H1 (cell line): ENCODE measurements around the gene ABHD18. TPM values are rescaled to one million over a fixed set of nuclear protein-coding genes. Genes with fewer than 3 reads are reported as not detected.

Experiments used
- CTCF ChIA-PET: fragments of 300-600 bp; sonication (Branson Sonifier 250); formaldehyde crosslinking; loops from one replicate; lab custom pipeline; 2021; ENCODE audit not compliant: partially characterized antibody; lab: Charles Lee
- POLR2A ChIA-PET: fragments of 300-600 bp; sonication (Branson Sonifier 250); formaldehyde crosslinking; loops from one replicate; lab custom pipeline; 2021; ENCODE audit warnings: inconsistent platforms; ENCODE audit not compliant: partially characterized antibody; lab: Charles Lee
- DNase-seq, 2 experiments: peaks; one replicate each; pipeline versions ENCODE4 v3.0.0 to v3.0.0-alpha.2; 2010 to 2022; ENCODE audit warnings: low spot score in 2 of 2, low read depth in 1 of 2, mixed read lengths in 1 of 2
- FAIRE-seq: peaks from 2 replicates; lab custom pipeline; 2011; peaks lifted over from hg19 to GRCh38; lab: Jason Lieb, UNC
- H2AFZ ChIP-seq: 2 replicates; pipeline ENCODE4 v1.8.1; 2012; ENCODE audit warnings: low read length, inconsistent platforms
- H2AK5ac ChIP-seq: 2 replicates; pipeline ENCODE4 v1.6.1; 2013; ENCODE audit warnings: low read depth, low read length
- H2BK120ac ChIP-seq: replicated peaks from 2 replicates; pipeline ENCODE3; 2013; ENCODE audit warnings: low read depth, low read length, inconsistent platforms
- H2BK12ac ChIP-seq: 2 replicates; pipeline ENCODE4 v1.6.1; 2013; ENCODE audit warnings: low read depth, low read length
- H2BK15ac ChIP-seq: 2 replicates; pipeline ENCODE4 v1.6.1; 2013; ENCODE audit warnings: low read length
- H2BK20ac ChIP-seq: 2 replicates; pipeline ENCODE4 v1.6.1; 2013; ENCODE audit warnings: low read length
- H2BK5ac ChIP-seq: 2 replicates; pipeline ENCODE4 v1.6.1; 2013; ENCODE audit warnings: low read depth, low read length
- H3K14ac ChIP-seq: 2 replicates; pipeline ENCODE4 v1.6.1; 2013; ENCODE audit warnings: inconsistent platforms; ENCODE audit not compliant: insufficient read length
- H3K18ac ChIP-seq: 2 replicates; pipeline ENCODE4 v1.6.1; 2013; ENCODE audit warnings: low read length; ENCODE audit errors: extremely low read depth
- H3K23ac ChIP-seq: 2 replicates; pipeline ENCODE4 v1.6.1; 2013; ENCODE audit warnings: inconsistent platforms; ENCODE audit not compliant: insufficient read length
- H3K23me2 ChIP-seq: 2 replicates; pipeline ENCODE4 v1.6.1; 2013; ENCODE audit warnings: low read depth, low read length
- H3K27ac ChIP-seq: 2 replicates; pipeline ENCODE4 v1.6.1; 2011; ENCODE audit warnings: low read depth, low read length, inconsistent platforms
- H3K27me3 ChIP-seq, 4 experiments: replicated peaks in 1 of 4; 1 replicate in 1 of 4; 2 replicates in 3 of 4; pipeline versions ENCODE4 v1.6.1 to v1.8.1; 2011 to 2013; ENCODE audit warnings: low read length in 3 of 4, mild to moderate bottlenecking in 3 of 4, inconsistent platforms in 2 of 4, mixed read lengths in 2 of 4, moderate library complexity in 1 of 4; ENCODE audit not compliant: control insufficient read depth in 3 of 4, insufficient read depth in 3 of 4; ENCODE audit errors: extremely low read depth in 1 of 4
- H3K36me3 ChIP-seq, 4 experiments: 2 replicates each; pipeline versions ENCODE4 v1.6.1 to v1.8.1; 2011 to 2013; ENCODE audit warnings: mild to moderate bottlenecking in 4 of 4, low read length in 3 of 4, moderate library complexity in 2 of 4, control low read depth in 1 of 4, inconsistent platforms in 1 of 4; ENCODE audit not compliant: insufficient read depth in 4 of 4, control insufficient read depth in 2 of 4
- H3K4ac ChIP-seq: replicated peaks from 2 replicates; pipeline ENCODE3; 2013; ENCODE audit warnings: low read length, low read depth, mixed read lengths, inconsistent platforms; ENCODE audit not compliant: insufficient read length
- H3K4me1 ChIP-seq, 4 experiments: replicated peaks in 1 of 4; 1 replicate in 1 of 4; 2 replicates in 3 of 4; pipeline versions ENCODE4 v1.6.1 to v1.8.1; 2011 to 2013; ENCODE audit warnings: low read length in 3 of 4, inconsistent platforms in 2 of 4, mixed read lengths in 1 of 4; ENCODE audit not compliant: insufficient read depth in 4 of 4, control insufficient read depth in 3 of 4
- H3K4me2 ChIP-seq, 2 experiments: 2 replicates each; pipeline versions ENCODE4 v1.6.1 to v1.8.1; 2011 to 2013; ENCODE audit warnings: low read depth in 2 of 2, low read length in 2 of 2, control low read depth in 1 of 2, inconsistent platforms in 1 of 2, mild to moderate bottlenecking in 1 of 2; ENCODE audit not compliant: insufficient read depth in 1 of 2
- H3K4me3 ChIP-seq, 4 experiments: fragments of 200-600, 300-600 bp in 1 of 4; sonication (generic), shearing (Covaris generic), sonication (Bioruptor Twin) in 1 of 4; 2 replicates each; pipeline versions ENCODE4 v1.5.1 to v1.8.1; 2011 to 2016; ENCODE audit warnings: low read length in 4 of 4, low read depth in 3 of 4, control low read depth in 2 of 4, inconsistent platforms in 2 of 4, mild to moderate bottlenecking in 2 of 4, mixed read lengths in 1 of 4, moderate library complexity in 1 of 4; ENCODE audit not compliant: insufficient read depth in 2 of 4; ENCODE audit errors: extremely low read depth in 1 of 4
- H3K56ac ChIP-seq: replicated peaks from 2 replicates; pipeline ENCODE3; 2013; ENCODE audit warnings: low read depth, mild to moderate bottlenecking, mixed read lengths, low read length, inconsistent platforms; ENCODE audit not compliant: insufficient read length
- H3K79me1 ChIP-seq: 2 replicates; pipeline ENCODE4 v1.6.1; 2013; ENCODE audit warnings: low read depth, low read length, control low read depth
- H3K79me2 ChIP-seq, 2 experiments: 2 replicates each; pipeline versions ENCODE4 v1.6.1 to v1.8.1; 2012 to 2013; ENCODE audit warnings: low read length in 2 of 2, mild to moderate bottlenecking in 2 of 2, inconsistent platforms in 1 of 2; ENCODE audit not compliant: insufficient read depth in 2 of 2, control insufficient read depth in 1 of 2
- H3K9ac ChIP-seq, 4 experiments: replicated peaks in 1 of 4; 1 replicate in 1 of 4; 2 replicates in 3 of 4; pipeline versions ENCODE4 v1.6.1 to v1.8.1; 2011 to 2013; ENCODE audit warnings: low read depth in 3 of 4, low read length in 3 of 4, control low read depth in 2 of 4, mild to moderate bottlenecking in 2 of 4, moderate library complexity in 2 of 4, inconsistent platforms in 1 of 4; ENCODE audit errors: extremely low read depth in 1 of 4
- H3K9me3 ChIP-seq, 2 experiments: 2 replicates each; pipeline versions ENCODE4 v1.6.1 to v1.8.1; 2012 to 2013; ENCODE audit warnings: mild to moderate bottlenecking in 2 of 2, moderate library complexity in 2 of 2, control low read depth in 1 of 2, inconsistent platforms in 1 of 2, low read depth in 1 of 2, low read length in 1 of 2, mixed read lengths in 1 of 2; ENCODE audit not compliant: insufficient read depth in 2 of 2
- H4K20me1 ChIP-seq, 2 experiments: replicated peaks in 1 of 2; 2 replicates each; pipeline versions ENCODE3 to v1.8.1; 2011 to 2013; ENCODE audit warnings: inconsistent platforms in 2 of 2, low read length in 2 of 2, mild to moderate bottlenecking in 1 of 2; ENCODE audit not compliant: insufficient read depth in 2 of 2, control insufficient read depth in 1 of 2
- H4K5ac ChIP-seq: 2 replicates; pipeline ENCODE4 v1.6.1; 2013; ENCODE audit warnings: low read length, low read depth, mixed read lengths, inconsistent platforms; ENCODE audit not compliant: insufficient read length
- H4K8ac ChIP-seq: 2 replicates; pipeline ENCODE4 v1.8.0; 2013; ENCODE audit warnings: mild to moderate bottlenecking, moderate library complexity, low read length, inconsistent platforms; ENCODE audit not compliant: insufficient read depth; ENCODE audit errors: extremely low read depth
- H4K91ac ChIP-seq: replicated peaks from 2 replicates; pipeline ENCODE3; 2013; ENCODE audit warnings: low read length, mixed read lengths, inconsistent platforms; ENCODE audit not compliant: insufficient read length
- CHD1 ChIP-seq: IDR thresholded peaks from 2 replicates; pipeline ENCODE4 v1.6.1; 2012; ENCODE audit warnings: low read depth, low read length, improper control_type of control experiment
- CTBP2 ChIP-seq: IDR thresholded peaks from 2 replicates; pipeline ENCODE4 v1.7.0; 2011; ENCODE audit warnings: borderline replicate concordance, mild to moderate bottlenecking, moderate library complexity, mixed read lengths, low read length; ENCODE audit not compliant: insufficient read depth, insufficient read length
- RFX5 ChIP-seq: IDR thresholded peaks from 2 replicates; pipeline ENCODE4 v1.6.1; 2011; ENCODE audit warnings: low read depth, low read length, improper control_type of control experiment, borderline replicate concordance
- TAF1 ChIP-seq: IDR thresholded peaks from 2 replicates; pipeline ENCODE4 v1.6.1; 2011; ENCODE audit warnings: mild to moderate bottlenecking, low read depth, low read length
- TCF12 ChIP-seq: IDR thresholded peaks from 2 replicates; pipeline ENCODE4 v1.6.1; 2011; ENCODE audit warnings: low read depth, mild to moderate bottlenecking, low read length
- WGBS, 2 experiments: shearing (Covaris generic) in 1 of 2; methylation state at CpG; one replicate each; pipeline versions ENCODE4 v1.1.6 to v1.1.7; 2013 to 2015; ENCODE audit warnings: low lambda C conversion rate in 2 of 2, mixed read lengths in 2 of 2, inconsistent platforms in 1 of 2, low coverage in 1 of 2, missing lambda C conversion rate in 1 of 2; ENCODE audit not compliant: insufficient replicate concordance in 2 of 2, insufficient coverage in 1 of 2, insufficient read length in 1 of 2; ENCODE audit errors: extremely low coverage in 1 of 2, missing lambda C conversion rate in 1 of 2; 5-methylcytosine and 5-hydroxymethylcytosine counted together
- polyA plus RNA-seq, 7 experiments: library from polyadenylated mRNA; depleted of rRNA in 3 of 7; stranded (reverse) in 5 of 7; unstranded in 2 of 7; fragments of >200 nt in 5 of 7; fragments of 200-250 nt in 2 of 7; gene quantifications; 1 replicate in 5 of 7; 2 replicates in 1 of 7; 4 replicates in 1 of 7; pipeline versions ENCODE4 v1.2.1 to v1.2.3, GENCODE V29; 2011 to 2013; ENCODE audit warnings: missing spikeins in 2 of 7, mixed read lengths in 2 of 7
- total RNA-seq: library from RNA; stranded (reverse); fragmentation: NEBNext Ultra II Directional; extraction: Animal tissue kit (Norgen Biotek cat#: 25700); gene quantifications from 2 replicates; pipeline ENCODE4 v1.2.1, GENCODE V29; 2021

Gene ABHD18
- total and polyA plus RNA-seq, 2 of the 8 experiments (the other 6 are each of a cell fraction or from before 2014, with no cell fraction given) = 2.7 to 17.0 TPM

DNA sequence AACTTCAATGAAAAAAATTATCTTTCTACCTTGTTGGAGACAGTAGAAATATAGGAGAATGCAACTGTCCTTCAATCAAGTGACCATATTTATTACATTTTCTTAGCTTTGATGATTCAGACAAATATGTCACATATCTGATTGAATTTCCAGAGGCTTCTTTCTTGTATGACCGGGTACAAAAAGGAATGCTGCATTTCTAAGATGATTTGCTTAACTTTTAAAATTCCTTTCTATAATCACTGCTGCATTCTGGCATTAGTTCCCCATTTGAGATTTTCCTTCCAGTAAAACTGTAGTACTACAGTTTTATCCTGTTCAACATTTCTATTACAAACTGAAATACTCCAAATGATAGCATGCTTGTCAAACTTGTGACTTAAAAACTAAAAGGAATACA is 5.4 kb upstream of the ABHD18 start:
- H3K4me1 ChIP-seq = no peaks in the 10 kb centered on the region
- no peak overlapping the region for H2BK12ac ChIP-seq
- 89% methylated on average over 1 of the region's 1 CpG; no CpG with 5 or more reads in 1 of the 2 experiments for WGBS, 2 experiments
- no peak for FAIRE-seq
- POLR2A ChIA-PET = no interaction called here
- no peak overlapping the region for H3K9ac ChIP-seq
- H3K79me2 ChIP-seq = peaks cover 0 to 27% of the 10 kb centered on the region in 2 experiments; a peak in 3 of 4 replicates
- no peak overlapping the region for H2BK5ac ChIP-seq
- H3K56ac ChIP-seq = no peak overlapping the region
- no peak overlapping the region for H2BK15ac ChIP-seq
- no peak overlapping the region for H3K4me2 ChIP-seq
- peaks cover 0 to 2% of the 10 kb centered on the region in 2 experiments for H4K20me1 ChIP-seq
- no peak overlapping the region for H2BK20ac ChIP-seq
- CTCF ChIA-PET = interaction anchor here (1.1 kb wide), 1 partner anchor 11 kb away, joined by 3 read pairs; no protein-coding TSS in a partner anchor
- H4K8ac ChIP-seq = no peak overlapping the region
- H3K9me3 ChIP-seq = no peaks in the 10 kb centered on the region
- H2BK120ac ChIP-seq = no peak overlapping the region
- no peak overlapping the region for H3K27ac ChIP-seq
- no peaks in the 10 kb centered on the region for H3K23me2 ChIP-seq
- H3K4ac ChIP-seq = no peak overlapping the region
- peaks cover 0 to 8% (median 0%) of the 10 kb centered on the region in 4 experiments; a peak in 3 of 8 replicates for H3K36me3 ChIP-seq
- no peak overlapping the region for H2AFZ ChIP-seq
- no peak overlapping the region for H3K23ac ChIP-seq
- no peak for DNase-seq
- H3K4me3 ChIP-seq = no peak overlapping the region
- H4K5ac ChIP-seq = no peak overlapping the region
- H2AK5ac ChIP-seq = no peak overlapping the region
- H3K14ac ChIP-seq = no peak overlapping the region
- H3K79me1 ChIP-seq = no peaks in the 10 kb centered on the region; the same call in 1 of the 2 replicates
- TF ChIP-seq CHD1 (no peak), TCF12 (no peak), TAF1 (no peak), CTBP2 (no peak), RFX5 (no peak)
- TF ChIP-seq, all 59 proteins: peak for 0
- Histone ChIP-seq H3K18ac (no peak overlapping the region), H3K27me3 (no peaks in the 10 kb centered on the region), H4K91ac (no peak overlapping the region)
